ENCODE measurements around the gene APCDD1. TPM values are rescaled to one million over a fixed set of nuclear protein-coding genes. Genes with fewer than 3 reads are reported as not detected.
A peak's percentile ranks its signal among the peaks of the same experiment; 100 is the strongest.

APCDD1 gene
- total RNA-seq, 2 experiments from 2014 or later, result not detected

DNA sequence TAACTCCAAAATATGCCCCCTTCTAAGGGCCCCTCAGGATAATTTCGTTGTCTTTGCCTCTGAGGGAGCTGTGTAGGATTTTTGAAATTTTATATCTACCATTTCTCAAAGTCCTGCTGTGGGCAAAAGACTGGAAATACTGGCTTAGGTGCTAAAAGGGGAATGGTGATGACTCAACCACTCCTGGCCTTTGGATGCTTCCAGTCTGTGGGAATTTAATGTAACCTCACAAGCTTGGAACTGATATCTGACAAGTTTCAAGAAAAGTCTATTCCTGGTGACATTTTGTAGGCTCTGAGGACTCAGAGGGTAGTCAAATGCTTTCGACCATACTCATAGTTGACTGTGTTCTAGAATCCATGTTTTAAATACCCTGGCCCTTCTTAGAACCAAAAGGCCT, 3.4 kb upstream of the APCDD1 start:
- Histone ChIP-seq H3K4me1 (ENCODE audit: insufficient read depth, low read length) (no peaks in the 10 kb centered on the region), H3K27me3 (ENCODE audit: control insufficient read depth in 1 of 2, insufficient read depth in 2 of 2, low read length in 2 of 2) (peaks cover 25 to 28% of the 10 kb centered on the region in 2 experiments), H3K27ac (ENCODE audit: low read depth in 1 of 2, low read length in 2 of 2) (no peak overlapping the region), H3K4me3 (ENCODE audit: low read length) (no peak overlapping the region), H3K9me3 (ENCODE audit: control insufficient read depth in 1 of 2, insufficient read depth in 1 of 2, low read length in 2 of 2) (peaks cover 0 to 9% of the 10 kb centered on the region in 2 experiments), H3K36me3 (ENCODE audit: insufficient read depth, low read length) (no peaks in the 10 kb centered on the region)
- DNase-seq, result no peak
- no peak overlapping the region for H3K4me3 Mint-ChIP-seq
- peaks cover 4% of the 10 kb centered on the region for H3K4me1 Mint-ChIP-seq (ENCODE audit: low read depth)
- no peak overlapping the region for H3K27ac Mint-ChIP-seq
- CTCF ChIA-PET, result no interaction called here
- H3K36me3 Mint-ChIP-seq (ENCODE audit: low read depth), result no peaks in the 10 kb centered on the region
- peaks cover 47% of the 10 kb centered on the region for H3K27me3 Mint-ChIP-seq
- POLR2A ChIA-PET, result no interaction called here
- ATAC-seq (ENCODE audit: poor library complexity), result no peak
- intact Hi-C loops (cut with DNase I, micrococcal nuclease), result no loop called here
- H3K9me3 Mint-ChIP-seq, result no peaks in the 10 kb centered on the region
- TF ChIP-seq, protein P1, sequence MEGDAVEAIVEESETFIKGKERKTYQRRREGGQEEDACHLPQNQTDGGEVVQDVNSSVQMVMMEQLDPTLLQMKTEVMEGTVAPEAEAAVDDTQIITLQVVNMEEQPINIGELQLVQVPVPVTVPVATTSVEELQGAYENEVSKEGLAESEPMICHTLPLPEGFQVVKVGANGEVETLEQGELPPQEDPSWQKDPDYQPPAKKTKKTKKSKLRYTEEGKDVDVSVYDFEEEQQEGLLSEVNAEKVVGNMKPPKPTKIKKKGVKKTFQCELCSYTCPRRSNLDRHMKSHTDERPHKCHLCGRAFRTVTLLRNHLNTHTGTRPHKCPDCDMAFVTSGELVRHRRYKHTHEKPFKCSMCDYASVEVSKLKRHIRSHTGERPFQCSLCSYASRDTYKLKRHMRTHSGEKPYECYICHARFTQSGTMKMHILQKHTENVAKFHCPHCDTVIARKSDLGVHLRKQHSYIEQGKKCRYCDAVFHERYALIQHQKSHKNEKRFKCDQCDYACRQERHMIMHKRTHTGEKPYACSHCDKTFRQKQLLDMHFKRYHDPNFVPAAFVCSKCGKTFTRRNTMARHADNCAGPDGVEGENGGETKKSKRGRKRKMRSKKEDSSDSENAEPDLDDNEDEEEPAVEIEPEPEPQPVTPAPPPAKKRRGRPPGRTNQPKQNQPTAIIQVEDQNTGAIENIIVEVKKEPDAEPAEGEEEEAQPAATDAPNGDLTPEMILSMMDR (IDR thresholded peaks at IDR 0.05), result no peak

DNA sequence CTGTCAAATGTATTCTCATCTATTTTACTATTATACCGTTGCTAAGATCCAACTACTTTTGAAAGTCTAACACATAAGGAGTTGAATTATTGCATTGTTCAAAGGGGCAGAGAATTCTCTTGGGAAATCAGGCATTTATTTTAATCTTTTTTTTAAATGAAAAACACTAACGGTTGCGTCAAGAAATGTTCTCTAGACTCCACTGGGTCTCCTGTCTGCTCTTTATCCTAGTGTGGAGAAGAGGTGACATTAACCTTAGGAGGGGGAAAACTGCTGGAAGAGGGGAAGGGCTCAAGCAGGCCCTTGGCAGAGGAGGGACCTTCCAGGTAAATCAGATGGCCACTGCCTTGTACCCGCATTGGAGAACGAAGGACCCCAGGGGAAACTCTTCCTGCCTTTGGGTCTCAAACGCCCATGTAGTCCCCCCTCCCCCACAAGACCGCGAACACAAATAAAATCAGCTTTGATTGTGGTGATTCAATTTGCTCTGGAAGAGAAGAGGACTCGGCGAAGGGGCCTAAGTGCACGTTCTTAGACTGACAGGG, 1.1 kb upstream of the APCDD1 start:
- TF ChIP-seq, protein P1 (IDR thresholded peaks at IDR 0.05), result no peak
- Mint-ChIP-seq H3K27ac (no peak overlapping the region), H3K36me3 (ENCODE audit: low read depth) (no peaks in the 10 kb centered on the region), H3K27me3 (peaks cover 66% of the 10 kb centered on the region), H3K4me1 (ENCODE audit: low read depth) (peaks cover 4% of the 10 kb centered on the region), H3K9me3 (no peaks in the 10 kb centered on the region), H3K4me3 (no peak overlapping the region)
- peaks cover 31 to 38% of the 10 kb centered on the region in 2 experiments for H3K27me3 ChIP-seq (ENCODE audit: control insufficient read depth in 1 of 2, insufficient read depth in 2 of 2, low read length in 2 of 2)
- CTCF ChIA-PET, result no interaction called here
- DNase-seq, result no peak
- POLR2A ChIA-PET, result no interaction called here
- no peaks in the 10 kb centered on the region for H3K4me1 ChIP-seq (ENCODE audit: insufficient read depth, low read length)
- no peak overlapping the region for H3K4me3 ChIP-seq (ENCODE audit: low read length)
- ATAC-seq (ENCODE audit: poor library complexity), result no peak
- no peaks in the 10 kb centered on the region for H3K36me3 ChIP-seq (ENCODE audit: insufficient read depth, low read length)
- peaks cover 0 to 9% of the 10 kb centered on the region in 2 experiments for H3K9me3 ChIP-seq (ENCODE audit: control insufficient read depth in 1 of 2, insufficient read depth in 1 of 2, low read length in 2 of 2)
- H3K27ac ChIP-seq (ENCODE audit: low read depth in 1 of 2, low read length in 2 of 2), result no peak overlapping the region
- intact Hi-C loops (cut with DNase I, micrococcal nuclease), result no loop called here

DNA sequence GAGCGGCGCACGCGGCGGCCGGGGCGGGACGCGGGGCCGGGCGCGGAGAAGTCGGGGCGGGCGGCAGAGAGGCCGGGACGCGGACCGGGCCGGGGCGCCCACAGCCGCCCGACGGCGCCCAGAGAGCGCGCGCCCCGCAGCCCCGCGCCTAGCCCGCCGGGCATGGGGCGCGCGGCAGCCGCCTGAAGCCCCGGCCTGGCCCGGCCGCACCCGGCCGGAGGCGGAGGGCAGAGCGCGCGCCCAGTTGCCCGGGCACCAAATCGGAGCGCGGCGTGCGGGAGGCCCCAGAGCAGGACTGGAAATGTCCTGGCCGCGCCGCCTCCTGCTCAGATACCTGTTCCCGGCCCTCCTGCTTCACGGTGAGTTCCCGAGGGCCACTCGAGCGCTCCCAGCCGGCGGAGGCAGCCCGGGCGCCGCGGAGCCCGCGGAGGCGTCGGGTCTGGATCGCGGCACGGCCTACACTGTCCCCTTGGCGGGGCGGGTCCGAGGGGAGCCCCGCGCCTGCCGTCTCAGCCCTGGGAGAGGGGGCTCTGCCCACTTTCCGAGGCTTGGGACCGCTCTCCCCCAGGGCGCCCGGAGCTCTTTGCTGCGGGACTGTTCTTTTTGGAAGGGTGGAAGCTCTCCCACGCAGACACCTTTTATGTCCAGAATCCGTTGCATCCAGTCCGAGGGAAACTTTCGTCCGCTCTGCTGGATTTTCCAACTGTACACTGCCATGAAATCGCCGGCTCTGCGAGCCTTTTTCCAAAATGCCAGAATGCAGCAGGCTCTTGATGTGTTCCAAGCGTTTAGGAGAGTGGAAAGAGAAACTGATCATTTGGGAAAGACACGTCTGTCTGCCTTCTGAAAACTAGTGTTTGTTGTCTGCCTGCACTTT, 484 bp downstream of the APCDD1 start:
- ChIA-PET CTCF (no interaction called here), POLR2A (no interaction called here)
- Mint-ChIP-seq H3K36me3 (ENCODE audit: low read depth) (no peaks in the 10 kb centered on the region), H3K4me3 (peak overlapping the region; percentile 53), H3K4me1 (ENCODE audit: low read depth) (peaks cover 4% of the 10 kb centered on the region), H3K9me3 (no peaks in the 10 kb centered on the region), H3K27ac (no peak overlapping the region), H3K27me3 (peaks cover 73% of the 10 kb centered on the region)
- intact Hi-C loops (cut with DNase I, micrococcal nuclease), result no loop called here
- peaks cover 0 to 9% of the 10 kb centered on the region in 2 experiments for H3K9me3 ChIP-seq (ENCODE audit: control insufficient read depth in 1 of 2, insufficient read depth in 1 of 2, low read length in 2 of 2)
- DNase-seq (no peak), ATAC-seq (ENCODE audit: poor library complexity) (no peak)
- H3K36me3 ChIP-seq (ENCODE audit: insufficient read depth, low read length), result no peaks in the 10 kb centered on the region
- no peak overlapping the region for H3K27ac ChIP-seq (ENCODE audit: low read depth in 1 of 2, low read length in 2 of 2)
- TF ChIP-seq, protein P1 (IDR thresholded peaks at IDR 0.05), result no peak
- no peaks in the 10 kb centered on the region for H3K4me1 ChIP-seq (ENCODE audit: insufficient read depth, low read length)
- H3K27me3 ChIP-seq (ENCODE audit: control insufficient read depth in 1 of 2, insufficient read depth in 2 of 2, low read length in 2 of 2), result peaks cover 31 to 38% of the 10 kb centered on the region in 2 experiments
- H3K4me3 ChIP-seq (ENCODE audit: low read length), result peak overlapping the region; percentile 6

Measured in CD4-positive, alpha-beta T cell (primary cell).